Measurements from ENCODE around the gene BSG. TPM values are rescaled to one million over a fixed set of nuclear protein-coding genes. Genes with fewer than 3 reads are reported as not detected.

The BSG gene
- total and polyA plus RNA-seq, 2 experiments from 2014 or later = 545 to 1,282 TPM

DNA sequence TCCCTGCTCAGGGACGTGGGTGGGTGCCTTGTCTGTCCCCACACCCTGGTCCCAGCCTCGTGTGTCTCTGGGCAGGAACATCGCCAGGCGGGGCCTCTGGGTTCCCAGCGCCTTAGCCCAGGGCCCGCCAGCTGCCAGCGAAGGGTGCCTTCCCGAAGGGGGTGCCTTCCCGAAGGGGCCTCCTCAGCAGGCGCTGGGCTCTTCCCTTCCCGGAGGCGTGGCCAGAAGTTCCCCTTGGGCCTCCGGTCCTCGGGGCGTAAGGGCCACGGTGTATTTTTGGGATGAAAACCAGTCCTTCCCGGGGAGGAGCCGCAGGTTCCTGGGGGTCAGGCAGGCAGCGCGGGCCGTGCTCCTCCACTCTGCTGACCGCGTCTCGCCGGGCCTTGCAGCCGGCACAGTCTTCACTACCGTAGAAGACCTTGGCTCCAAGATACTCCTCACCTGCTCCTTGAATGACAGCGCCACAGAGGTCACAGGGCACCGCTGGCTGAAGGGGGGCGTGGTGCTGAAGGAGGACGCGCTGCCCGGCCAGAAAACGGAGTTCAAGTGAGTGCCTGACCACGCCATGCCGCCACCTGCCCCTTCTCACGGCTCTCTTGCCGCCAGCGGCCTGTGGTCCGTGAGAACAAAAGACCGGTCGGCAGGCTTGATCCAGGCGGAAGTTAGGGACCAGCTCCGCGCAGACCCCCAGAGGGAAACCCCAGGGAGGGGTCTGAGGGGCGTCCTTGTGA lies 6.9 kb downstream of the BSG start:
- no peak overlapping the region for H3K4me2 ChIP-seq
- H3K4me1 ChIP-seq (ENCODE audit: insufficient read depth) = peaks cover 22% of the 10 kb centered on the region
- no peak for DNase-seq (ENCODE audit: low spot score)
- H2AFZ ChIP-seq = no peak overlapping the region
- WGBS (ENCODE audit: low lambda C conversion rate, missing lambda C conversion rate) = 94% methylated on average over 46 of the region's 46 CpGs
- H3K36me3 ChIP-seq (replicated peaks; ENCODE audit: insufficient read depth, low read depth) = no peaks in the 10 kb centered on the region
- H3K9me2 ChIP-seq (replicated peaks; ENCODE audit: insufficient read depth) = no peaks in the 10 kb centered on the region
- TF ChIP-seq EZH2 (IDR thresholded peaks at IDR 0.05; ENCODE audit: borderline replicate concordance) (no peak), EZH2phosphoT487 (IDR thresholded peaks at IDR 0.05; ENCODE audit: low read depth, severe bottlenecking, unreplicated experiment) (no peak)
- TF ChIP-seq, protein P1, sequence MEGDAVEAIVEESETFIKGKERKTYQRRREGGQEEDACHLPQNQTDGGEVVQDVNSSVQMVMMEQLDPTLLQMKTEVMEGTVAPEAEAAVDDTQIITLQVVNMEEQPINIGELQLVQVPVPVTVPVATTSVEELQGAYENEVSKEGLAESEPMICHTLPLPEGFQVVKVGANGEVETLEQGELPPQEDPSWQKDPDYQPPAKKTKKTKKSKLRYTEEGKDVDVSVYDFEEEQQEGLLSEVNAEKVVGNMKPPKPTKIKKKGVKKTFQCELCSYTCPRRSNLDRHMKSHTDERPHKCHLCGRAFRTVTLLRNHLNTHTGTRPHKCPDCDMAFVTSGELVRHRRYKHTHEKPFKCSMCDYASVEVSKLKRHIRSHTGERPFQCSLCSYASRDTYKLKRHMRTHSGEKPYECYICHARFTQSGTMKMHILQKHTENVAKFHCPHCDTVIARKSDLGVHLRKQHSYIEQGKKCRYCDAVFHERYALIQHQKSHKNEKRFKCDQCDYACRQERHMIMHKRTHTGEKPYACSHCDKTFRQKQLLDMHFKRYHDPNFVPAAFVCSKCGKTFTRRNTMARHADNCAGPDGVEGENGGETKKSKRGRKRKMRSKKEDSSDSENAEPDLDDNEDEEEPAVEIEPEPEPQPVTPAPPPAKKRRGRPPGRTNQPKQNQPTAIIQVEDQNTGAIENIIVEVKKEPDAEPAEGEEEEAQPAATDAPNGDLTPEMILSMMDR (IDR thresholded peaks at IDR 0.05; ENCODE audit: poor library complexity) = no peak
- H3K27me3 ChIP-seq = no peaks in the 10 kb centered on the region
- H3K27ac ChIP-seq = no peak overlapping the region
- H3K79me2 ChIP-seq = peaks cover 62% of the 10 kb centered on the region
- peaks cover 75% of the 10 kb centered on the region for H4K20me1 ChIP-seq (ENCODE audit: insufficient read depth, poor library complexity, severe bottlenecking)
- no peaks in the 10 kb centered on the region for H3K9me3 ChIP-seq (ENCODE audit: low read depth)
- H3K4me3 ChIP-seq = no peak overlapping the region

DNA sequence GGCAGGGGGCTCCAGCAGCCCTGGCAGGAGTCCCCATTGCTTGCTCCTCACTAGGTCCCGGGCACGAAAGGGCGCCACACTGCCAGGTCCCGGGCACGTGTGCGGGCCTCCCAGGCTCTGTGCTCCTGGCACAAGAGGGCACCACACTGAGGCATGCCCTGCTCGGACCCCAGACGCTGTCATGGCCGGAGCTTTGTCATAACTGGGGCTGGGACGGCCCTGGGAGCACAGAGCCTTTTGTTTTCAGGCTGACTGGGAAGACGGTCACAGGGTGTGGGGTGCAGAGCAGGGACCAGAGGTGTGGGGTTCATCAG lies 7.4 kb downstream of the BSG start:
- Histone ChIP-seq H3K4me2 (no peak overlapping the region), H3K4me3 (no peak overlapping the region), H4K20me1 (ENCODE audit: insufficient read depth, poor library complexity, severe bottlenecking) (peaks cover 70% of the 10 kb centered on the region), H3K27me3 (no peaks in the 10 kb centered on the region), H3K9me3 (ENCODE audit: low read depth) (no peaks in the 10 kb centered on the region), H3K27ac (no peak overlapping the region), H3K79me2 (peaks cover 57% of the 10 kb centered on the region), H3K9me2 (replicated peaks; ENCODE audit: insufficient read depth) (no peaks in the 10 kb centered on the region), H2AFZ (no peak overlapping the region), H3K36me3 (replicated peaks; ENCODE audit: insufficient read depth, low read depth) (no peaks in the 10 kb centered on the region), H3K4me1 (ENCODE audit: insufficient read depth) (peaks cover 16% of the 10 kb centered on the region)
- TF ChIP-seq EZH2phosphoT487 (IDR thresholded peaks at IDR 0.05; ENCODE audit: low read depth, severe bottlenecking, unreplicated experiment) (no peak), EZH2 (IDR thresholded peaks at IDR 0.05; ENCODE audit: borderline replicate concordance) (no peak)
- TF ChIP-seq, protein P1 (IDR thresholded peaks at IDR 0.05; ENCODE audit: poor library complexity) = no peak
- no peak for DNase-seq (ENCODE audit: low spot score)
- WGBS (ENCODE audit: low lambda C conversion rate, missing lambda C conversion rate) = 93% methylated on average over 11 of the region's 11 CpGs

DNA sequence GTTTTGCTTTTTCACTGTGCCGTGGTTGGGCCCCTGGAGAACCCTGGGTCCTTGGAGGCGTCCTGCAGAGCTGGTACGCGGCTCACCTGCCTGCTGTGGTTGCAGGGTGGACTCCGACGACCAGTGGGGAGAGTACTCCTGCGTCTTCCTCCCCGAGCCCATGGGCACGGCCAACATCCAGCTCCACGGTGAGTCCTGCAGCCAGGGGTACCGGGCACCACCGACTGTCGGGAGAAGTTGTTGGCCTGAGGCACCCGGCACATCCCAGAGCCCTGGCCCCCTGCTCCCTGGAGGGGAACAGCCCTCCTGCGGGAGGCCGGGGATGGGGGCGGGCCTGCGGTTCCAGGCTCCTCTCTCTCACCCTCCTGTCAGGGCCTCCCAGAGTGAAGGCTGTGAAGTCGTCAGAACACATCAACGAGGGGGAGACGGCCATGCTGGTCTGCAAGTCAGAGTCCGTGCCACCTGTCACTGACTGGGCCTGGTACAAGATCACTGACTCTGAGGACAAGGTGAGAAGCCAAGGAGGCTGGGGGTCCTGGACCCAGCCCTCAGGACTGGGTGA lies 8.0 kb downstream of the BSG start:
- Histone ChIP-seq H3K9me2 (replicated peaks; ENCODE audit: insufficient read depth) (no peaks in the 10 kb centered on the region), H3K4me3 (no peak overlapping the region), H4K20me1 (ENCODE audit: insufficient read depth, poor library complexity, severe bottlenecking) (peaks cover 64% of the 10 kb centered on the region), H2AFZ (no peak overlapping the region), H3K27ac (no peak overlapping the region), H3K27me3 (no peaks in the 10 kb centered on the region), H3K9me3 (ENCODE audit: low read depth) (no peaks in the 10 kb centered on the region), H3K4me2 (no peak overlapping the region), H3K4me1 (ENCODE audit: insufficient read depth) (peaks cover 11% of the 10 kb centered on the region), H3K79me2 (peaks cover 52% of the 10 kb centered on the region), H3K36me3 (replicated peaks; ENCODE audit: insufficient read depth, low read depth) (no peaks in the 10 kb centered on the region)
- DNase-seq (ENCODE audit: low spot score) = no peak
- TF ChIP-seq, protein P1 (IDR thresholded peaks at IDR 0.05; ENCODE audit: poor library complexity) = no peak
- no peak for TF ChIP-seq EZH2phosphoT487 (IDR thresholded peaks at IDR 0.05; ENCODE audit: low read depth, severe bottlenecking, unreplicated experiment)
- TF ChIP-seq EZH2 (IDR thresholded peaks at IDR 0.05; ENCODE audit: borderline replicate concordance) = no peak
- 89% methylated on average over 22 of the region's 22 CpGs for WGBS (ENCODE audit: low lambda C conversion rate, missing lambda C conversion rate)

Measured in hepatocyte (in vitro differentiated cells).